Hepatocyte (in vitro differentiated cells): ENCODE results near the gene VPS4B.

Experiments used
- CTCF ChIP-seq: fragments of 200-600 bp; sonication (generic); IDR thresholded peaks from 2 replicates; pipeline ENCODE4 v1.5.1; 2016; ENCODE audit warnings: antibody characterized with exemption, mild to moderate bottlenecking; ENCODE audit not compliant: poor library complexity
- EZH2 ChIP-seq: fragments of 200-600 bp; sonication (generic); IDR thresholded peaks from 2 replicates; pipeline ENCODE4 v1.6.1; 2016; ENCODE audit warnings: antibody characterized with exemption, mild to moderate bottlenecking, borderline replicate concordance
- EZH2phosphoT487 ChIP-seq: fragments of 200-600 bp; sonication (generic); IDR thresholded peaks from one replicate; pipeline ENCODE4 v1.6.1; 2018; ENCODE audit warnings: antibody characterized with exemption, mild to moderate bottlenecking, low read depth, moderate library complexity; ENCODE audit not compliant: unreplicated experiment, severe bottlenecking

DNA sequence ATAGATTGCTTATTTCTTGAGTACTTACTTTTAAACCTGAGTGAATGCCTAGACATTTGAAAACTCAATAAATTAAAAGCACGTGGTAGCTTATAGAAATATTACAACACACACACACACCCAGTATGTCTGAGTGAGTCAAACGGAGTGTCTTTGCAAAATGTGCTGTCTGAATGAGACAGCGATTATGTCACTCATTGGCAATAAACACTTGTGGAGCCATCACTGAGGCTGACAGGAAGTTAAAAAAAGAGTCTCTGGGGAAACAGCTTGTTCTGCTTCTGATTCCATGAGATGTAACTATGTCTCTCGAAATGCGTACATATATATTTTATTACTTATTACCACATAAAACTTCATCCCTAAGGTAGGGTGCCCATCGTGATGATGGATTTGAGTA is 22.3 kb upstream of the VPS4B start:
- no peak for TF ChIP-seq EZH2phosphoT487
- no peak for TF ChIP-seq CTCF
- no peak for TF ChIP-seq EZH2
